K562 treated with DMSO at 1 percent for 48 hours (cell line): Measurements from ENCODE around the gene CCDC61. TPM values are rescaled to one million over a fixed set of nuclear protein-coding genes. Genes with fewer than 3 reads are reported as not detected.

Source experiments
- total RNA-seq: library from RNA; unstranded; fragments of 300-600 nt; gene quantifications from 2 replicates; pipeline ENCODE4 v1.2.3, GENCODE V29; 2022; ENCODE audit warnings: low replicate concordance; ENCODE audit errors: extremely low read depth

Gene CCDC61
- total RNA-seq = not detected in 2 replicates

DNA sequence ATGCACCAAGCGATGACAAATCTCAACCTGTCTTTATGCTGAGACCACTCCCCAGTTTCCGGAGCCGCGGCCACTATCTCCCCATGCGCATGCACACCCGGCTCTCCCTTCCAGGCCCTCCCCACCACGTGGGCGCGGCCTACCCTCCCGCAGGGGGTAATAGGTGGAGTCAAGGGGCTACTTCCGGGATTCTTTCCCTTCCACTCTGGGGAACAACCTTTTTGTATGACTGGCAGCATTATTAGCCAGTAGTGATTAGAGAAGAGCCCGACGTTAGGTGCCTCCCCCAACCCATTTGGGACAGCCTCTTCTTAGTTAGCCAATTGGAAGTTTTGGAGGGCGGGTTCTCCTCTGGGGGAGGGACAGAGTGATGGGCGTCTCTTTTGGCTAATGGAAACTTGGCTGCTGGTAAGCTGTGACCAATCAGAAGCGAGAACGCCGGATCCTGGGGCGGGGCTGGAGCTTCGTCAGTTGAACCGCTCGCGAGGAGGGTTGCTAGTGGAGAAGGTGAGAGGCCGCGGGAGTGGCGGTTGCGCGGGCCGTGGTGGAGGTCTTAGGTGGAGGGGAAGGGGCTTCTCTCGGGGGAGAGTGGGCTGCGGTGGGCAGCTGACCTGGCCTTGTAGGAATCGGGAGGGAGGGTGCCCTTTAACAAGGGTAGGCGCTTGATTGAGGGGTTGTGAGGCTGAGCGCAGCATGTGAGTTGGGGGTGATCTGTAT lies at the start of gene CCDC61:
TSS of gene CCDC61 (plus strand) at position 470 of the 717 bp plus-strand sequence. CDS start 7,552 bp downstream, outside the sequence.

GRCh38 chr19:45973553-45974338 lies 21.5 kb upstream of the CCDC61 start, which contains the start of gene NOVA2:
Gene NOVA2 (minus strand): TSS chr19:45973865. CDS start chr19:45973351, 514 bp downstream.

GRCh38 chr19:46022431-46023310 lies 27.4 kb downstream of the CCDC61 start, which contains the start of gene PGLYRP1:
Gene PGLYRP1 (minus strand): TSS chr19:46023053. CDS start chr19:46023021, 32 bp downstream.

DNA sequence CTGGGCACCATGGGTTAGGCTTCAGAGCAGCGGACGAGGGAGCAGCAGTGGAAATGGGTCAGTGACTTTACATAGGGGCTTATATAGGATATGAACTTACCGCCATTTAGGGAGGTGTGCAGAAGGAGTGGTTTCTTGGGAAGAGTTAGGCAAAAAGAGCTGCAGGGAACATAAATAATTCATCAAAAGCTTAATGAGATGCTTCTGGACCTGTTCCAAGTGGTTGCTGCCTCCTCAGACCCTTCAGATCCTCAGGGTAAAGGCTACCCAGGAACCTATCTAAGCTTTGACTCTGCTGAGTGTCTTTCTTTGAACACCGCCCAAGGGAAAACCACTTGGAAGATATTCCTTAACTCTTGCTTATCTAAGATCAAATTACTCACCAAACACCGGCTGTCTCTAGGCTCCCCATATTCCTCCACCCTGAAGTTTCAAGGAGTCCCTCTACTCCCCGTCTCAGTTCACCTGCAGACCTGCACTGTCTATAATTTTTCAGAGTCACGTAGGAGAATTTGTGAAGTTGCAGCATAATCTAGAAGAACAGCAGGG lies 45.8 kb downstream of the CCDC61 start, which contains the start of gene IGFL4:
TSS of gene IGFL4 (minus strand) at position 51 of the 549 bp plus-strand sequence. CDS start at position 11, 40 bp downstream.

Other genes starting within 250 kb of the CCDC61 start
- gene SIX5, start 226.2 kb upstream of the CCDC61 start, total RNA-seq = not detected in 2 replicates
- gene DMPK, start 213.0 kb upstream of the CCDC61 start, total RNA-seq = not detected in 2 replicates
- gene DMWD, start 202.6 kb upstream of the CCDC61 start, total RNA-seq = not detected in 2 replicates
- gene RSPH6A, start 180.2 kb upstream of the CCDC61 start, total RNA-seq = not detected in 2 replicates
- not detected in 2 replicates for gene SYMPK, start 132.3 kb upstream of the CCDC61 start, total RNA-seq
- gene FOXA3, start 131.1 kb upstream of the CCDC61 start, total RNA-seq = not detected in 2 replicates
- gene IRF2BP1, start 109.3 kb upstream of the CCDC61 start, total RNA-seq = not detected in 2 replicates
- not detected in 2 replicates for gene MYPOP, start 92.9 kb upstream of the CCDC61 start, total RNA-seq
- gene NANOS2, start 80.7 kb upstream of the CCDC61 start, total RNA-seq = not detected in 2 replicates
- not detected in 2 replicates for gene NOVA2, start 21.6 kb upstream of the CCDC61 start, total RNA-seq
- not detected in 2 replicates for gene PGLYRP1, start 27.6 kb downstream of the CCDC61 start, total RNA-seq
- not detected in 2 replicates for gene IGFL4, start 45.5 kb downstream of the CCDC61 start, total RNA-seq
- gene IGFL3, start 129.2 kb downstream of the CCDC61 start, total RNA-seq = not detected in 2 replicates
- gene IGFL2, start 152.8 kb downstream of the CCDC61 start, total RNA-seq = not detected in 2 replicates
- not detected in 2 replicates for gene IGFL1, start 234.3 kb downstream of the CCDC61 start, total RNA-seq